GM06990 (cell line): ENCODE data around the gene SLC39A2.

Experiments
- DNase-seq: peaks from one replicate; pipeline ENCODE4 v3.0.0-alpha.2; 2011; ENCODE audit not compliant: insufficient read length; ENCODE audit errors: extremely low read depth
- H3K27me3 ChIP-seq: replicated peaks from 2 replicates; pipeline ENCODE4 v1.6.0; 2011; ENCODE audit warnings: low read length; ENCODE audit not compliant: control insufficient read depth, insufficient read depth
- H3K36me3 ChIP-seq: 2 replicates; pipeline ENCODE4 v1.5.1; 2011; ENCODE audit warnings: low read length; ENCODE audit not compliant: control insufficient read depth, insufficient read depth
- H3K4me3 ChIP-seq: replicated peaks from 2 replicates; pipeline ENCODE4 v1.5.1; 2011; ENCODE audit warnings: low read depth, mild to moderate bottlenecking, control low read depth, low read length
- TF ChIP-seq, protein P1 (sequence below): IDR thresholded peaks from 2 replicates; pipeline ENCODE4 v1.5.1; 2011; ENCODE audit warnings: low read length, control low read depth, mild to moderate bottlenecking, inconsistent platforms; ENCODE audit not compliant: insufficient read depth, poor library complexity, severe bottlenecking

Gene SLC39A2

DNA sequence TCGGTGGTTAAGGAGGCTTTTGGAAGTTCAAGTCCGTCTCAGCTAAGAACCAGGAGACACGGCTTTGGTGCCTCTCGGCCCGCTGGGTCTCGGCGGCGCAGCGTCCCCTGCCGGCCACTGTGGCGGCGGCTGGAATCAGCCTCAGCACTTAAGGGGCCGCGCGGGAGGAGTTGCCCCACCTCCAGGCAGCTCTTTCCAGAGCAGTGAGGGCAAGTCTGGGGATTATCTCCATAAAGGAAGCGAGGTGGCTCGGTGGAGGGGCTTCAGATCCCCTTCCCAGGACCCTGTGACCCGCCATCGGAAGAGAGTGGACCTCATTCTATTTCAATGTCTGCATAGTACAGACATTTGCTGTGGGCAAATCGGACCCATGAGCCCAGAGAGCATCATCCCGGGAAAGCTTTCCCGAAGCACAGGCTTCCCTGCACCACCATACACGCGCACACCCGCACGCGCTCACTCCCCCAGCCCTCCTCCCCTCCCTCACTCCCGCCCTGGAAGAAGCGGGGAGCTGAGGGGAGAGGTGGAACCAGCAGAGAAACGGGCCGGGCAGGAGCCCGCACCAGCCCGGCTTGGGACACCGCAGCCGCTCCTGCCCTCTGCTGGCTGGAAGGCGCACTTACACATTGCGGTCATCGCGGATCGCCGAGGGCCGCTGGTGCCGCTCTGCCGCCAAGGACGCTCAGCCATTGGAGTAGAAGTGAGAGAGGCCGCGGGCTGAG is 27.9 kb upstream of the SLC39A2 start:
- TF ChIP-seq, protein P1, sequence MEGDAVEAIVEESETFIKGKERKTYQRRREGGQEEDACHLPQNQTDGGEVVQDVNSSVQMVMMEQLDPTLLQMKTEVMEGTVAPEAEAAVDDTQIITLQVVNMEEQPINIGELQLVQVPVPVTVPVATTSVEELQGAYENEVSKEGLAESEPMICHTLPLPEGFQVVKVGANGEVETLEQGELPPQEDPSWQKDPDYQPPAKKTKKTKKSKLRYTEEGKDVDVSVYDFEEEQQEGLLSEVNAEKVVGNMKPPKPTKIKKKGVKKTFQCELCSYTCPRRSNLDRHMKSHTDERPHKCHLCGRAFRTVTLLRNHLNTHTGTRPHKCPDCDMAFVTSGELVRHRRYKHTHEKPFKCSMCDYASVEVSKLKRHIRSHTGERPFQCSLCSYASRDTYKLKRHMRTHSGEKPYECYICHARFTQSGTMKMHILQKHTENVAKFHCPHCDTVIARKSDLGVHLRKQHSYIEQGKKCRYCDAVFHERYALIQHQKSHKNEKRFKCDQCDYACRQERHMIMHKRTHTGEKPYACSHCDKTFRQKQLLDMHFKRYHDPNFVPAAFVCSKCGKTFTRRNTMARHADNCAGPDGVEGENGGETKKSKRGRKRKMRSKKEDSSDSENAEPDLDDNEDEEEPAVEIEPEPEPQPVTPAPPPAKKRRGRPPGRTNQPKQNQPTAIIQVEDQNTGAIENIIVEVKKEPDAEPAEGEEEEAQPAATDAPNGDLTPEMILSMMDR, result peak; percentile 100
- DNase-seq, result peak; percentile 88
- Histone ChIP-seq H3K36me3 (no peaks in the 10 kb centered on the region), H3K27me3 (no peaks in the 10 kb centered on the region), H3K4me3 (peak overlapping the region; percentile 63)

GRCh38 chr14:20971705-20972021 is 27.4 kb upstream of the SLC39A2 start:
- TF ChIP-seq, protein P1, result no peak
- no peak for DNase-seq
- peak overlapping the region; percentile 63 for H3K4me3 ChIP-seq

DNA sequence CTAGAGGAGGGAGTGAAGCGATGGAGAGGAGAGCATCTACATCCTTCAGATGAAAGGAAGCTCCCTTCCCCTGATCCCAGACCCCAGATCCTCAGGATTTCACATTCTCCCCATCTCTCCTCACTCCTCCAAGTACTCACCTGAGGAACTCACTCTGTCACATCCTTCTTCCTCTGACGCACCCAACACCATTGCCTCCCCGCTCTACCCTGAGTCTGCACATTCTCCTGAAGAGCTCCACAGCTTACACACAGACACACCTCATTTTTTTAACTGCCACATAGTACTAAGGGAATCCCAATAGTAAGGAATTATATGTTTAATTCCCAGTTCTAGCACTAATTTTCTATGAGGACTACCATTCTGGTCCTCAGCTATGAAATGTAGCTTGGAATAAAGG is 25.6 kb upstream of the SLC39A2 start:
- Histone ChIP-seq H3K4me3 (no peak overlapping the region), H3K36me3 (no peaks in the 10 kb centered on the region), H3K27me3 (no peaks in the 10 kb centered on the region)
- no peak for DNase-seq
- TF ChIP-seq, protein P1, result no peak

More at GRCh38 chr14:20971705-20972021, 27.4 kb upstream of the SLC39A2 start:
- Histone ChIP-seq H3K27me3 (no peaks in the 10 kb centered on the region), H3K36me3 (no peaks in the 10 kb centered on the region)

DNA sequence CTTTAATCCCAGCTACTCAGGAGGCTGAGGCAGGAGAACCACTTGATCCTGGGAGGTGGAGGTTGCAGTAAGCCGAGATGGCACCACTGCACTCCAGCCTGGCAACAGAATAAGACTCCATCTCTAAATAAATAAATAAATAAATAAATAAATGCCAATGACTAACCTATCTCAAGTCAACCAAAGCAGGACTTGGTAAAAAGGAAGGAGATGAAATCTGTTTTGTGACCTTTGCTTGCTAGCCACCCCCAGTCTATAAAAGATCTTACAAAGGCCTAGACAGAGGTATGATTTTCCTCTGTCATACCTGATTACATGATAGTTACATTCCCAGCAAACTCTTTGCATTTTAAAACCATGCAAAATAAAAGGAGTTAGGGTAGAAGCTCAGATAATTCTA is 22.8 kb upstream of the SLC39A2 start:
- Histone ChIP-seq H3K36me3 (no peaks in the 10 kb centered on the region), H3K27me3 (no peaks in the 10 kb centered on the region), H3K4me3 (no peak overlapping the region)
- TF ChIP-seq, protein P1, result no peak
- DNase-seq, result no peak

- TF ChIP-seq, protein P1, result no peak
- H3K27me3 ChIP-seq, result no peaks in the 10 kb centered on the region
- H3K36me3 ChIP-seq, result no peaks in the 10 kb centered on the region
- DNase-seq, result no peak
- no peak overlapping the region for H3K4me3 ChIP-seq
Observed at GRCh38 chr14:20978687-20979086, 20.4 kb upstream of the SLC39A2 start.

DNA sequence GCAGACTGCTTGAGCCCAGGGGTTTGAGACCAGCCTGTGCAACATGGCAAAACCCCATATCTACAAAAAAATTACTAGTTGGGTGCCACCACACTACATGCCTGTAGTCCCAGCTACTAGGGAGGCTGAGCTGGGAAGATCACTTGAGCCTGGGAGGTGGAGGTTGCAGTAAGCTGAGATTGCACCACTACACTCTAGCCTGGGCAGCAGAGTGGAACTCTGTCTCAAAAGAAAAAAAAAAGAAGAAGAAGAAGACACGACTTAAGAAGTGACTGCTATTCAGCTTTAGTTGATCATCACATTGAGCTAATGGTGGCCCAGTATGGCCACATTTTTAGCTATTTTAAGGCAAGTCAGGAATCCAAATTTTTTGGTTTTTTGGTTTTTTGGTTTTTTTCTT is 18.2 kb upstream of the SLC39A2 start:
- no peaks in the 10 kb centered on the region for H3K36me3 ChIP-seq
- H3K27me3 ChIP-seq, result no peaks in the 10 kb centered on the region
- TF ChIP-seq, protein P1, result no peak
- no peak overlapping the region for H3K4me3 ChIP-seq
- DNase-seq, result no peak
